GM12874 (cell line): Measurements from ENCODE around the gene THBS2.

Source experiments
- CTCF ChIP-seq: IDR thresholded peaks from 2 replicates; pipeline ENCODE4 v1.5.1; 2011; ENCODE audit warnings: low read depth, mild to moderate bottlenecking, control low read depth, low read length, moderate library complexity; ENCODE audit not compliant: insufficient read depth

THBS2 gene

GRCh38 chr6:169244684-169245383 lies 8.8 kb downstream of the THBS2 start:
- no peak for TF ChIP-seq CTCF

- TF ChIP-seq CTCF: no peak
These were observed 10.0 kb downstream of the THBS2 start for GRCh38 chr6:169243661-169244060.

GRCh38 chr6:169243186-169243585 lies 10.5 kb downstream of the THBS2 start:
- TF ChIP-seq CTCF: no peak

- TF ChIP-seq CTCF: no peak
These were observed 11.8 kb downstream of the THBS2 start for GRCh38 chr6:169241688-169242350.

GRCh38 chr6:169240591-169241390 lies 12.9 kb downstream of the THBS2 start:
- TF ChIP-seq CTCF: no peak

GRCh38 chr6:169240125-169240524 lies 13.5 kb downstream of the THBS2 start:
- no peak for TF ChIP-seq CTCF

- no peak for TF ChIP-seq CTCF
These were observed 14.5 kb downstream of the THBS2 start for GRCh38 chr6:169239181-169239580.
